H9 (cell line): ENCODE measurements around the gene SDK2. TPM values are rescaled to one million over a fixed set of nuclear protein-coding genes. Genes with fewer than 3 reads are reported as not detected.

Experiments used
- DNase-seq: peaks from one replicate; pipeline ENCODE4 v3.0.0-alpha.2; 2017
- H2AFZ ChIP-seq: one replicate; pipeline ENCODE4 v1.6.1; 2013; ENCODE audit warnings: mild to moderate bottlenecking, low read length, control low read depth, moderate library complexity
- H2AK5ac ChIP-seq: 2 replicates; pipeline ENCODE4 v1.6.1; 2013; ENCODE audit warnings: low read length, control low read depth, mixed read lengths; ENCODE audit not compliant: insufficient read length
- H2BK120ac ChIP-seq: one replicate; pipeline ENCODE4 v1.6.1; 2013; ENCODE audit warnings: low read depth, mild to moderate bottlenecking, low read length, control low read depth, inconsistent platforms; ENCODE audit not compliant: poor library complexity, severe bottlenecking
- H2BK12ac ChIP-seq: 2 replicates; pipeline ENCODE4 v1.6.1; 2013; ENCODE audit warnings: low read length, control low read depth, mixed read lengths, low read depth; ENCODE audit not compliant: insufficient read length
- H2BK15ac ChIP-seq: 2 replicates; pipeline ENCODE4 v1.6.1; 2013; ENCODE audit warnings: low read depth, low read length, control low read depth
- H2BK20ac ChIP-seq: one replicate; pipeline ENCODE4 v1.6.1; 2013; ENCODE audit warnings: low read depth, mild to moderate bottlenecking, low read length, control low read depth, inconsistent platforms; ENCODE audit not compliant: poor library complexity, severe bottlenecking
- H2BK5ac ChIP-seq: 2 replicates; pipeline ENCODE4 v1.6.1; 2013; ENCODE audit warnings: low read length, control low read depth, mixed read lengths; ENCODE audit not compliant: insufficient read length
- H3K14ac ChIP-seq: 2 replicates; pipeline ENCODE4 v1.6.1; 2013; ENCODE audit warnings: low read length, control low read depth; ENCODE audit not compliant: insufficient read depth
- H3K18ac ChIP-seq: 2 replicates; pipeline ENCODE4 v1.6.1; 2013; ENCODE audit warnings: low read depth, mild to moderate bottlenecking, mixed read lengths, low read length, control low read depth; ENCODE audit not compliant: insufficient read length
- H3K23ac ChIP-seq: 2 replicates; pipeline ENCODE4 v1.6.1; 2013; ENCODE audit warnings: low read length, control low read depth, mixed read lengths, low read depth; ENCODE audit not compliant: insufficient read length
- H3K23me2 ChIP-seq: 2 replicates; pipeline ENCODE4 v1.6.1; 2013; ENCODE audit warnings: low read depth, mild to moderate bottlenecking, mixed read lengths, low read length, control low read depth; ENCODE audit not compliant: insufficient read length, poor library complexity, severe bottlenecking
- H3K27ac ChIP-seq: 2 replicates; pipeline ENCODE4 v1.5.1; 2013; ENCODE audit warnings: low read length, control low read depth, mixed read lengths, low read depth; ENCODE audit not compliant: insufficient read length
- H3K27me3 ChIP-seq: 2 replicates; pipeline ENCODE4 v1.6.1; 2013; ENCODE audit warnings: low read length, control low read depth, inconsistent platforms; ENCODE audit not compliant: insufficient read depth
- H3K4ac ChIP-seq: 2 replicates; pipeline ENCODE4 v1.6.1; 2013; ENCODE audit warnings: low read depth, mild to moderate bottlenecking, control low read depth, inconsistent platforms, low read length, moderate library complexity
- H3K4me1 ChIP-seq: 2 replicates; pipeline ENCODE4 v1.6.1; 2013; ENCODE audit warnings: low read length, control low read depth, inconsistent platforms; ENCODE audit not compliant: insufficient read depth
- H3K4me2 ChIP-seq: 2 replicates; pipeline ENCODE4 v1.6.1; 2013; ENCODE audit warnings: low read length, control low read depth, mixed read lengths; ENCODE audit not compliant: insufficient read length, insufficient read depth
- H3K56ac ChIP-seq: 2 replicates; pipeline ENCODE4 v1.6.1; 2013; ENCODE audit warnings: low read depth, mild to moderate bottlenecking, mixed read lengths, low read length, control low read depth; ENCODE audit not compliant: insufficient read length
- H3K79me1 ChIP-seq: 2 replicates; pipeline ENCODE4 v1.6.1; 2013; ENCODE audit warnings: low read depth, mild to moderate bottlenecking, moderate library complexity, low read length, control low read depth, inconsistent platforms; ENCODE audit not compliant: insufficient read depth, poor library complexity, severe bottlenecking
- H3K79me2 ChIP-seq: 2 replicates; pipeline ENCODE4 v1.6.1; 2013; ENCODE audit warnings: low read length, control low read depth, inconsistent platforms; ENCODE audit not compliant: insufficient read depth
- H3K9ac ChIP-seq: 2 replicates; pipeline ENCODE4 v1.6.1; 2013; ENCODE audit warnings: low read length, control low read depth, mixed read lengths; ENCODE audit not compliant: insufficient read length; ENCODE audit errors: extremely low read depth
- H3K9me3 ChIP-seq: one replicate; pipeline ENCODE4 v1.6.1; 2013; ENCODE audit warnings: low read depth, low read length, inconsistent platforms; ENCODE audit not compliant: control insufficient read depth
- H3T11ph ChIP-seq: one replicate; pipeline ENCODE4 v1.6.1; 2013; ENCODE audit warnings: mild to moderate bottlenecking, low read length, control low read depth, inconsistent platforms
- H4K20me1 ChIP-seq: one replicate; pipeline ENCODE4 v1.6.1; 2013; ENCODE audit not compliant: control insufficient read depth, insufficient read length, insufficient read depth
- H4K5ac ChIP-seq: 2 replicates; pipeline ENCODE4 v1.6.1; 2013; ENCODE audit warnings: low read depth, mild to moderate bottlenecking, mixed read lengths, low read length, control low read depth; ENCODE audit not compliant: insufficient read length
- H4K8ac ChIP-seq: replicated peaks from 2 replicates; pipeline ENCODE4 v1.6.1; 2013; ENCODE audit warnings: low read length, control low read depth, mixed read lengths, low read depth; ENCODE audit not compliant: insufficient read length
- H4K91ac ChIP-seq: 2 replicates; pipeline ENCODE4 v1.6.1; 2013; ENCODE audit warnings: low read depth, mild to moderate bottlenecking, moderate library complexity, mixed read lengths, low read length, control low read depth; ENCODE audit not compliant: insufficient read length
- H3K27ac Mint-ChIP-seq, 3 experiments: 2 replicates in 2 of 3; 3 replicates in 1 of 3; pipeline ENCODE4 v1.8.0; 2020 to 2021; ENCODE audit warnings: mixed read lengths in 3 of 3, mild to moderate bottlenecking in 1 of 3, moderate library complexity in 1 of 3
- H3K27me3 Mint-ChIP-seq: 2 replicates; pipeline ENCODE4 v1.8.0; 2021; ENCODE audit warnings: low read depth, mild to moderate bottlenecking, moderate library complexity, mixed read lengths
- H3K36me3 Mint-ChIP-seq, 3 experiments: 2 replicates in 2 of 3; 3 replicates in 1 of 3; pipeline ENCODE4 v1.8.0; 2020 to 2021; ENCODE audit warnings: low read depth in 3 of 3, mixed read lengths in 3 of 3; ENCODE audit not compliant: insufficient read depth in 1 of 3
- H3K4me1 Mint-ChIP-seq, 2 experiments: 2 replicates each; pipeline ENCODE4 v1.8.0; 2020; ENCODE audit warnings: mixed read lengths in 2 of 2
- H3K4me3 Mint-ChIP-seq, 2 experiments: 2 replicates in 1 of 2; 3 replicates in 1 of 2; pipeline ENCODE4 v1.8.0; 2020 to 2021; ENCODE audit warnings: mild to moderate bottlenecking in 2 of 2, mixed read lengths in 2 of 2, moderate library complexity in 1 of 2
- H3K9me3 Mint-ChIP-seq, 2 experiments: 2 replicates in 1 of 2; 3 replicates in 1 of 2; pipeline ENCODE4 v1.8.0; 2020; ENCODE audit warnings: mild to moderate bottlenecking in 2 of 2, mixed read lengths in 2 of 2, moderate library complexity in 1 of 2
- CTCF ChIP-seq: fragments of 200-600 bp; sonication (generic); conservative IDR thresholded peaks from 3 replicates; pipeline ENCODE4 v1.8.0; 2021; ENCODE audit warnings: antibody characterized with exemption, mild to moderate bottlenecking
- WGBS: extraction: QIAGEN DNeasy Blood & Tissue Kit; methylation state at CpG from one replicate; pipeline ENCODE4 v1.1.7; 2013; ENCODE audit warnings: missing lambda C conversion rate, low lambda C conversion rate, mixed read lengths; ENCODE audit not compliant: insufficient read length; ENCODE audit errors: extremely low coverage; 5-methylcytosine and 5-hydroxymethylcytosine counted together
- total RNA-seq: library from RNA; stranded (reverse); gene quantifications from 2 replicates; pipeline ENCODE4 v1.2.1, GENCODE V29; 2021

Gene SDK2
- total RNA-seq, 1 experiment from 2014 or later, result 9.1 TPM

GRCh38 chr17:73647772-73648542, 3.7 kb upstream of the SDK2 start:
- H3K27me3 ChIP-seq, result peaks cover 8% of the 10 kb centered on the region; the same call in 1 of the 2 replicates
- no peak overlapping the region for H3K27ac ChIP-seq
- H3K9me3 ChIP-seq, result no peaks in the 10 kb centered on the region
- H3K79me1 ChIP-seq, result no peaks in the 10 kb centered on the region
- no peak overlapping the region for H3K56ac ChIP-seq
- H3T11ph ChIP-seq, result no peak overlapping the region
- WGBS, result no CpG with 5 or more reads among the region's 12 CpGs
- no peak overlapping the region for H3K4ac ChIP-seq
- H2AFZ ChIP-seq, result no peak overlapping the region
- no peak overlapping the region for H2AK5ac ChIP-seq
- no peak overlapping the region for H4K8ac ChIP-seq
- no peaks in the 10 kb centered on the region for H3K79me2 ChIP-seq
- H3K9me3 Mint-ChIP-seq, result no peaks in the 10 kb centered on the region
- no peak overlapping the region for H3K4me3 Mint-ChIP-seq
- DNase-seq, result no peak
- TF ChIP-seq CTCF, result no peak
- H2BK12ac ChIP-seq, result no peak overlapping the region
- H4K20me1 ChIP-seq, result no peaks in the 10 kb centered on the region
- H3K27ac Mint-ChIP-seq, result no peak overlapping the region
- peaks cover 22 to 33% of the 10 kb centered on the region in 2 experiments for H3K4me1 Mint-ChIP-seq
- H3K23ac ChIP-seq, result no peak overlapping the region
- no peak overlapping the region for H3K14ac ChIP-seq
- H3K18ac ChIP-seq, result no peak overlapping the region
- H2BK20ac ChIP-seq, result no peak overlapping the region
- no peak overlapping the region for H4K91ac ChIP-seq
- no peak overlapping the region for H2BK15ac ChIP-seq
- no peak overlapping the region for H2BK120ac ChIP-seq
- H4K5ac ChIP-seq, result no peak overlapping the region
- peaks cover 20% of the 10 kb centered on the region for H3K23me2 ChIP-seq
- H3K27me3 Mint-ChIP-seq, result peaks cover 57% of the 10 kb centered on the region
- H2BK5ac ChIP-seq, result no peak overlapping the region
- no peak overlapping the region for H3K4me2 ChIP-seq
- H3K4me1 ChIP-seq, result no peaks in the 10 kb centered on the region
- no peaks in the 10 kb centered on the region for H3K36me3 Mint-ChIP-seq
- no peak overlapping the region for H3K9ac ChIP-seq
